IMR-90 (cell line): ENCODE results near the gene LDHD. TPM values are rescaled to one million over a fixed set of nuclear protein-coding genes. Genes with fewer than 3 reads are reported as not detected.

ENCODE experiments used
- ATAC-seq: fragments of 200-7000 bp; cut with Tn5 transposase; 2 replicates; pipeline ENCODE4 v1.9.1; 2020; ENCODE audit warnings: low read depth, mild to moderate bottlenecking, moderate library complexity
- BruUV-seq: library from RNA; stranded (reverse); fragments of 400-500 nt; replicated peaks from 2 replicates; lab custom pipeline; 2021; lab: Mats Ljungman, UMichigan
- CTCF ChIA-PET: fragments of 300-600 bp; formaldehyde crosslinking; extraction: SDS; loops from one replicate; lab custom pipeline; 2021; ENCODE audit warnings: antibody characterized with exemption; lab: Yijun Ruan, JAX
- POLR2A ChIA-PET: fragments of 300-600 bp; sonication (Branson Sonifier 250); formaldehyde crosslinking; loops from one replicate; lab custom pipeline; 2022; ENCODE audit warnings: antibody characterized with exemption; ENCODE audit not compliant: unreplicated experiment; lab: Charles Lee
- DNase-seq: peaks from one replicate; pipeline ENCODE4 v3.0.0; 2013
- H2AFZ ChIP-seq: replicated peaks from 2 replicates; pipeline ENCODE3; 2013; ENCODE audit warnings: low read length, mild to moderate bottlenecking; ENCODE audit not compliant: poor library complexity
- H2AK5ac ChIP-seq: 2 replicates; pipeline ENCODE4 v1.6.1; 2013; ENCODE audit warnings: low read depth, low read length, inconsistent platforms
- H2AK9ac ChIP-seq: replicated peaks from 2 replicates; pipeline ENCODE3; 2013; ENCODE audit warnings: mild to moderate bottlenecking, low read depth, low read length, moderate library complexity; ENCODE audit not compliant: poor library complexity
- H2BK120ac ChIP-seq: 2 replicates; pipeline ENCODE4 v1.6.1; 2013; ENCODE audit warnings: low read depth, low read length, inconsistent platforms
- H2BK15ac ChIP-seq: 3 replicates; pipeline ENCODE4 v1.6.1; 2013; ENCODE audit warnings: low read depth, low read length, inconsistent platforms
- H2BK20ac ChIP-seq: 2 replicates; pipeline ENCODE4 v1.6.1; 2013; ENCODE audit warnings: low read depth, mild to moderate bottlenecking, inconsistent platforms, low read length, moderate library complexity
- H2BK5ac ChIP-seq: 2 replicates; pipeline ENCODE4 v1.6.1; 2013; ENCODE audit warnings: mild to moderate bottlenecking, low read depth, low read length, inconsistent platforms; ENCODE audit not compliant: poor library complexity, severe bottlenecking
- H3K14ac ChIP-seq: replicated peaks from 2 replicates; pipeline ENCODE4 v1.6.1; 2013; ENCODE audit warnings: low read depth, low read length, inconsistent platforms
- H3K18ac ChIP-seq: 2 replicates; pipeline ENCODE4 v1.6.1; 2013; ENCODE audit warnings: low read depth, low read length, control low read depth
- H3K23ac ChIP-seq: 2 replicates; pipeline ENCODE4 v1.6.1; 2013; ENCODE audit warnings: low read depth, low read length, inconsistent platforms
- H3K27ac ChIP-seq: 2 replicates; pipeline ENCODE4 v1.5.1; 2013; ENCODE audit warnings: mild to moderate bottlenecking, control low read depth, low read length; ENCODE audit not compliant: insufficient read depth
- H3K27me3 ChIP-seq: 2 replicates; pipeline ENCODE4 v1.6.1; 2013; ENCODE audit warnings: low read length; ENCODE audit not compliant: control insufficient read depth, insufficient read depth
- H3K36me3 ChIP-seq: 2 replicates; pipeline ENCODE4 v1.6.1; 2013; ENCODE audit warnings: low read length, mixed read lengths; ENCODE audit not compliant: control insufficient read depth, insufficient read depth
- H3K4ac ChIP-seq: 2 replicates; pipeline ENCODE4 v1.6.1; 2013; ENCODE audit warnings: low read depth, low read length, inconsistent platforms
- H3K4me1 ChIP-seq: 2 replicates; pipeline ENCODE4 v1.6.1; 2013; ENCODE audit warnings: low read length, mixed read lengths; ENCODE audit not compliant: control insufficient read depth, insufficient read depth
- H3K4me2 ChIP-seq: 2 replicates; pipeline ENCODE4 v1.6.1; 2013; ENCODE audit warnings: low read depth, mild to moderate bottlenecking, control low read depth, low read length, moderate library complexity
- H3K4me3 ChIP-seq: 2 replicates; pipeline ENCODE4 v1.5.1; 2013; ENCODE audit warnings: low read depth, mild to moderate bottlenecking, control low read depth, low read length, moderate library complexity; ENCODE audit not compliant: insufficient read depth
- H3K56ac ChIP-seq: 2 replicates; pipeline ENCODE4 v1.6.1; 2013; ENCODE audit warnings: low read length, inconsistent platforms; ENCODE audit not compliant: insufficient read depth; ENCODE audit errors: extremely low read depth
- H3K79me1 ChIP-seq, 2 experiments: 2 replicates each; pipeline ENCODE4 v1.6.1; 2013; ENCODE audit warnings: low read length in 2 of 2, inconsistent platforms in 1 of 2, low read depth in 1 of 2
- H3K9ac ChIP-seq: 2 replicates; pipeline ENCODE4 v1.6.1; 2013; ENCODE audit warnings: low read depth, low read length, control low read depth
- H3K9me1 ChIP-seq: 2 replicates; pipeline ENCODE4 v1.6.1; 2013; ENCODE audit warnings: low read length, inconsistent platforms; ENCODE audit not compliant: insufficient read depth
- H3K9me3 ChIP-seq: 2 replicates; pipeline ENCODE4 v1.6.1; 2013; ENCODE audit warnings: low read length; ENCODE audit not compliant: control insufficient read depth, insufficient read depth
- H4K20me1 ChIP-seq: 2 replicates; pipeline ENCODE4 v1.6.1; 2013; ENCODE audit warnings: low read length, inconsistent platforms; ENCODE audit not compliant: insufficient read depth
- H4K5ac ChIP-seq: 2 replicates; pipeline ENCODE4 v1.6.1; 2013; ENCODE audit warnings: mild to moderate bottlenecking, low read depth, low read length, control low read depth
- H4K8ac ChIP-seq, 2 experiments: 2 replicates each; pipeline ENCODE4 v1.6.1; 2013; ENCODE audit warnings: low read depth in 2 of 2, low read length in 2 of 2, control low read depth in 1 of 2, inconsistent platforms in 1 of 2
- H4K91ac ChIP-seq: 2 replicates; pipeline ENCODE4 v1.6.1; 2013; ENCODE audit warnings: low read depth, low read length, inconsistent platforms; ENCODE audit not compliant: insufficient read depth
- FOS ChIP-seq: fragments of 150-350 bp; IDR thresholded peaks from 2 replicates; pipeline ENCODE4 v1.6.1; 2016; ENCODE audit warnings: low read depth, low read length
- MAFK ChIP-seq: IDR thresholded peaks from 2 replicates; pipeline ENCODE4 v1.6.1; 2012; ENCODE audit warnings: low read depth, low read length, improper control_type of control experiment
- WGBS, 2 experiments: methylation state at CpG; one replicate each; pipeline versions ENCODE4 v1.1.5 to v1.1.7; 2013; ENCODE audit warnings: missing lambda C conversion rate in 2 of 2; ENCODE audit not compliant: insufficient read length in 1 of 2; ENCODE audit errors: extremely low coverage in 2 of 2; 5-methylcytosine and 5-hydroxymethylcytosine counted together
- dilution Hi-C: fragments of 300-500 bp; cut with HindIII; formaldehyde crosslinking; loops from one replicate; pipeline ENCODE4 v1.14.3; 2018; ENCODE audit warnings: low sequenced_read_pairs; ENCODE audit not compliant: unreplicated experiment
- in situ Hi-C: fragments of 300-500 bp; cut with MboI; formaldehyde crosslinking; loops from 3 replicates; pipeline ENCODE4 v1.14.3; 2019; ENCODE audit warnings: low sequenced_read_pairs, inconsistent platforms, mixed read lengths
- intact Hi-C: fragments of 100-400 bp; cut with micrococcal nuclease; formaldehyde crosslinking; loops from 2 replicates; pipeline ENCODE4 v1.10.0; 2022
- polyA plus RNA-seq, 3 experiments: library from polyadenylated mRNA; depleted of rRNA; stranded (reverse); fragments of >200 nt; gene quantifications; 2 replicates each; pipeline ENCODE4 v1.2.3, GENCODE V29; 2012; ENCODE audit warnings: low replicate concordance in 1 of 3
- total RNA-seq: library from RNA; depleted of rRNA; stranded (reverse); fragments of >200 nt; gene quantifications from 2 replicates; pipeline ENCODE4 v1.2.3, GENCODE V29; 2012
- TF ChIP-seq, protein P1 (sequence below): conservative IDR thresholded peaks from 2 replicates; pipeline ENCODE4 v1.5.1; 2012; ENCODE audit warnings: mild to moderate bottlenecking, low read depth, low read length, improper control_type of control experiment
- TF ChIP-seq, protein P2 (sequence below): fragments of 150-350 bp; IDR thresholded peaks from 2 replicates; pipeline ENCODE4 v1.6.1; 2016; ENCODE audit warnings: low read depth, mild to moderate bottlenecking, low read length, moderate library complexity, borderline replicate concordance

Gene LDHD
- total and polyA plus RNA-seq, 2 of the 4 experiments (the other 2 are of a cell fraction), result under 0.01 to 0.26 TPM

DNA sequence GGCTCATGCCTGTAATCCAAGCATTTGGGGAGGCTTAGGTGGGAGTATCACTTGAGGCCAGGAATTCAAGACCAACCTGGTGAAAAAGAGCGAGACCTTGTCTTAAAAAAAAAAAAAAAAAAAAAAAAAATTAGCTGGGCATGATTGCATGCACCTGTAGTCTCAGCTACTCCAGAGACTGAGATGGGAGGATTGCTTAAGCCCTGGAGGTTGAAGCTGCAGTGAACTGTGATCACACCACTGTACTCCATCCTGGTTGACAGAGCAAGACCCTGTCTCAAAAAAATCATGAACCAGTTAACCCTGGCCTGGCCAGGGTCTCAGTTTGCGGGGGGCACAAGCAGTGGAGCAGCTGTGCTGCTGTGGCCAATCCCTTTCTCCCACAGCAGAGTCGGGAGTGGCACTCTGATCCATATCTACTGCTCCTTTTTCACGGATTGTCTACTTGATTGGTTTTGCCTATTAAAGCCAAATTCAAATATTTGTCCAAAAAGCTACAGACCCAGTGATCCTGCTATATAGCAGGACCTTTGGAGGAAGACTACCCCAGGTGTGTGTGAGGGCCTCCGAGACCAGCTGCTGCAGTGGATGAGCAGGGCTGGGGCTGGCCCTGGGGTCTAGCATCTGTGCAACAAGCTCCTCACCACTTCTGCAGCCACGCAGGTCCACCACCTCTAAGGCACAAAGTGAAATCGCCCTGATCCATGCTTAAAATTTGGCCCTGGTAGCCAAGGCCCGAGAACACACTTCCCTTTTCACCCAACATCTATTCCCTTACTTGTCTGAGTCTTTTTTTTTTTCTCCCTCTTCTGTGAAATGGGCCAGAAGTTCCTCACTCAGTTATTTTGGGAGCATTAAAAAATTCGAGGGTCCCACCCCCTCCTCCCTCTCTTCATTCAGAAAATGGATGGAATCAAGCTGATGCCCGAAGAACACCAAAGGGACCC lies 48.2 kb downstream of the LDHD start (continued):
- TF ChIP-seq, protein P1, sequence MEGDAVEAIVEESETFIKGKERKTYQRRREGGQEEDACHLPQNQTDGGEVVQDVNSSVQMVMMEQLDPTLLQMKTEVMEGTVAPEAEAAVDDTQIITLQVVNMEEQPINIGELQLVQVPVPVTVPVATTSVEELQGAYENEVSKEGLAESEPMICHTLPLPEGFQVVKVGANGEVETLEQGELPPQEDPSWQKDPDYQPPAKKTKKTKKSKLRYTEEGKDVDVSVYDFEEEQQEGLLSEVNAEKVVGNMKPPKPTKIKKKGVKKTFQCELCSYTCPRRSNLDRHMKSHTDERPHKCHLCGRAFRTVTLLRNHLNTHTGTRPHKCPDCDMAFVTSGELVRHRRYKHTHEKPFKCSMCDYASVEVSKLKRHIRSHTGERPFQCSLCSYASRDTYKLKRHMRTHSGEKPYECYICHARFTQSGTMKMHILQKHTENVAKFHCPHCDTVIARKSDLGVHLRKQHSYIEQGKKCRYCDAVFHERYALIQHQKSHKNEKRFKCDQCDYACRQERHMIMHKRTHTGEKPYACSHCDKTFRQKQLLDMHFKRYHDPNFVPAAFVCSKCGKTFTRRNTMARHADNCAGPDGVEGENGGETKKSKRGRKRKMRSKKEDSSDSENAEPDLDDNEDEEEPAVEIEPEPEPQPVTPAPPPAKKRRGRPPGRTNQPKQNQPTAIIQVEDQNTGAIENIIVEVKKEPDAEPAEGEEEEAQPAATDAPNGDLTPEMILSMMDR, result no peak

DNA sequence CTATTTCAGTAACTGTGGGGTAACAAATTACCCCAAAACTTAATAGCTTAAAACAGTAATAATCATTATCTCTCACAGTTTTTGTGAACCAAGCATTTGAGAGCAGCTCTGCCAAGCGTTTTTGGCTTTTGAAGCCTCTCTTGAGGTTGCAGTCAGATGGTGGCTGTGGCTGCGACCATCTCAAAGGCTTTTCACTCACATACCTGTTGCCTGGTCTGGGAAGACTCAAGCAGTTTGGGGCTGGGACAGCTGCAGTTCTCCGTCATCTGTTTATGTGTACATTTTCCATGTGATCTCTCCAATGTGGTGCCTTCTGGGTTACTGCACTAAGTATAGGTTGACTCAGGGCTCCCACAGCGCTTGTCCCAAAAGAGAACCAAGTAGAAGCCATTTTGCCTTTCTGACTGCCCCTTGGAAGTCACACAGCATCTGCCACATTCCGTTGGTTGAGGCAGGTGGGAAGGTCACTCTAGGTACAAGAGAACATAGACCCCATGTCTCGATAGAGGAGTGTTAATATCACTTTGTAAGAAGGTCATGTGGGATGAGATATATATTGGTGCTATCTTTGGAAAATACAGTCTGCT lies 49.6 kb downstream of the LDHD start:
- DNase-seq (no peak), ATAC-seq (no peak)
- ChIA-PET POLR2A (no interaction called here), CTCF (no interaction called here)
- H3K9me1 ChIP-seq, result peaks cover 18% of the 10 kb centered on the region
- no peak overlapping the region for H3K27ac ChIP-seq
- H3K79me1 ChIP-seq, result peaks cover 37 to 72% of the 10 kb centered on the region in 2 experiments
- H4K20me1 ChIP-seq, result peaks cover 42% of the 10 kb centered on the region
- no peak overlapping the region for H3K4me2 ChIP-seq
- no peak overlapping the region for H2AFZ ChIP-seq
- BruUV-seq, result no TSS peak
- peaks cover 16% of the 10 kb centered on the region for H3K4me1 ChIP-seq
- H3K4me3 ChIP-seq, result no peak overlapping the region
- no peak overlapping the region for H2BK5ac ChIP-seq
- no peak overlapping the region for H4K8ac ChIP-seq
- no peaks in the 10 kb centered on the region for H3K36me3 ChIP-seq
- TF ChIP-seq FOS (no peak), MAFK (no peak)
- TF ChIP-seq, protein P2, sequence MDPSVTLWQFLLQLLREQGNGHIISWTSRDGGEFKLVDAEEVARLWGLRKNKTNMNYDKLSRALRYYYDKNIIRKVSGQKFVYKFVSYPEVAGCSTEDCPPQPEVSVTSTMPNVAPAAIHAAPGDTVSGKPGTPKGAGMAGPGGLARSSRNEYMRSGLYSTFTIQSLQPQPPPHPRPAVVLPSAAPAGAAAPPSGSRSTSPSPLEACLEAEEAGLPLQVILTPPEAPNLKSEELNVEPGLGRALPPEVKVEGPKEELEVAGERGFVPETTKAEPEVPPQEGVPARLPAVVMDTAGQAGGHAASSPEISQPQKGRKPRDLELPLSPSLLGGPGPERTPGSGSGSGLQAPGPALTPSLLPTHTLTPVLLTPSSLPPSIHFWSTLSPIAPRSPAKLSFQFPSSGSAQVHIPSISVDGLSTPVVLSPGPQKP, result no peak
- 0 out of 2 replicates have a peak overlapping the region, but pooled peaks have one; percentile 7 for H2AK5ac ChIP-seq
- no peak overlapping the region for H3K4ac ChIP-seq
- no peak overlapping the region for H4K91ac ChIP-seq
- no peak overlapping the region for H3K23ac ChIP-seq
- 100% methylated on average over 2 of the region's 6 CpGs; no CpG with 5 or more reads in 1 of the 2 experiments for WGBS, 2 experiments
- dilution Hi-C loops (no loop called here), in situ Hi-C loops (no loop called here), intact Hi-C loops (no loop called here)
- H4K5ac ChIP-seq, result no peak overlapping the region
- peaks cover 3% of the 10 kb centered on the region; the same call in 1 of the 2 replicates for H3K9me3 ChIP-seq
- no peak overlapping the region for H3K14ac ChIP-seq
- H3K9ac ChIP-seq, result no peak overlapping the region
- no peak overlapping the region for H2BK15ac ChIP-seq
- H2AK9ac ChIP-seq, result no peak overlapping the region
- no peak overlapping the region for H3K18ac ChIP-seq
- no peak overlapping the region for H2BK120ac ChIP-seq
- no peak overlapping the region for H2BK20ac ChIP-seq
- H3K56ac ChIP-seq, result no peak overlapping the region
- no peaks in the 10 kb centered on the region for H3K27me3 ChIP-seq
